GM12878 (cell line): Measurements from ENCODE around the gene PKM. TPM values are rescaled to one million over a fixed set of nuclear protein-coding genes. Genes with fewer than 3 reads are reported as not detected.

ENCODE experiments used
- ASH2L ChIP-seq: fragments of 300-600, 200-600 bp; sonication (generic); IDR thresholded peaks from 2 replicates; pipeline ENCODE4 v1.6.1; 2017; ENCODE audit warnings: low read depth, mild to moderate bottlenecking, borderline replicate concordance
- CREB1 ChIP-seq: IDR thresholded peaks from 2 replicates; pipeline ENCODE4 v1.6.1; 2012; ENCODE audit warnings: low read depth, mild to moderate bottlenecking, inconsistent platforms
- CTCF ChIP-seq, 3 experiments: IDR thresholded peaks in 2 of 3; conservative IDR thresholded peaks in 1 of 3; 2 replicates each; pipeline ENCODE4 v1.5.1; 2011; ENCODE audit warnings: low read depth in 3 of 3, low read length in 3 of 3, mild to moderate bottlenecking in 3 of 3, control low read depth in 2 of 3, moderate library complexity in 2 of 3, inconsistent platforms in 1 of 3, mixed read lengths in 1 of 3; ENCODE audit not compliant: control insufficient read depth in 2 of 3, insufficient read depth in 1 of 3; ENCODE audit errors: extremely low read depth in 1 of 3
- EGR1 ChIP-seq, 2 experiments: IDR thresholded peaks; 1 replicate in 1 of 2; 2 replicates in 1 of 2; pipeline ENCODE4 v1.6.1; 2011 to 2012; ENCODE audit warnings: low read depth in 2 of 2, low read length in 2 of 2, borderline replicate concordance in 1 of 2, mild to moderate bottlenecking in 1 of 2, moderate library complexity in 1 of 2
- ETV6 ChIP-seq, 2 experiments: fragments of 450-650 bp in 1 of 2; IDR thresholded peaks in 1 of 2; conservative IDR thresholded peaks in 1 of 2; 2 replicates each; pipeline ENCODE4 v1.6.1; 2014; ENCODE audit warnings: antibody characterized with exemption in 1 of 2, borderline replicate concordance in 1 of 2, low read depth in 1 of 2, mild to moderate bottlenecking in 1 of 2, moderate library complexity in 1 of 2
- IKZF1 ChIP-seq: fragments of 450-650 bp; conservative IDR thresholded peaks from 2 replicates; pipeline ENCODE4 v1.6.1; 2017; ENCODE audit warnings: antibody characterized with exemption, mild to moderate bottlenecking
- IRF4 ChIP-seq: IDR thresholded peaks from 2 replicates; pipeline ENCODE4 v1.6.1; 2011; ENCODE audit warnings: low read depth, low read length
- MLLT1 ChIP-seq: fragments of 450-650 bp; IDR thresholded peaks from 2 replicates; pipeline ENCODE4 v1.6.1; 2016; ENCODE audit warnings: mild to moderate bottlenecking
- RAD21 ChIP-seq: IDR thresholded peaks from 2 replicates; pipeline ENCODE4 v1.6.1; 2011; ENCODE audit warnings: mild to moderate bottlenecking, low read depth, low read length, moderate library complexity; ENCODE audit not compliant: insufficient read depth
- polyA plus RNA-seq, 11 experiments: library from polyadenylated mRNA; depleted of rRNA in 4 of 11; unstranded in 6 of 11; stranded (reverse) in 5 of 11; fragments of >200 nt; fragmentation: Nextera tagmentation in 4 of 11; fragmentation: Illumina TruSeq in 1 of 11; extraction: Ambion mirVana in 4 of 11; extraction: Trizol in 1 of 11; gene quantifications; 1 replicate in 1 of 11; 2 replicates in 10 of 11; pipeline versions ENCODE4 v1.2.1 to v1.2.3, GENCODE V29; 2011 to 2016; ENCODE audit warnings: inconsistent platforms in 2 of 11, missing spikeins in 2 of 11, low read depth in 1 of 11
- total RNA-seq, 4 experiments: library from RNA; depleted of rRNA in 3 of 4; stranded (reverse); fragments of >200 nt in 3 of 4; fragmentation: Illumina TruSeq in 1 of 4; extraction: Trizol in 1 of 4; gene quantifications; 2 replicates each; pipeline versions ENCODE4 v1.2.1 to v1.2.3, GENCODE V29; 2013 to 2021

PKM gene
- total and polyA plus RNA-seq, 10 of the 15 experiments (the other 5 are each of a cell fraction or from before 2014, with no cell fraction given), result 491 to 2,011 (median 1,433) TPM

GRCh38 chr15:72155635-72156616 is 75.1 kb downstream of the PKM start (continued):
- TF ChIP-seq IRF4, result peak; percentile 37; the same call in 1 of the 2 replicates
- TF ChIP-seq IKZF1, result peak; percentile 36; the same call in 1 of the 2 replicates
- TF ChIP-seq EGR1 (IDR thresholded peaks at IDR 0.05; ENCODE audit: borderline replicate concordance in 1 of 2, low read depth in 2 of 2, low read length in 2 of 2), result 0 out of 3 replicates have a peak, but pooled peaks of 1 of the 2 experiments have one; percentile 20
- 0 out of 2 replicates have a peak, but pooled peaks have one; percentile 35 for TF ChIP-seq CREB1
- TF ChIP-seq MLLT1, result 0 out of 2 replicates have a peak, but pooled peaks have one; percentile 29
- TF ChIP-seq RAD21, result peak; percentile 99
- TF ChIP-seq ASH2L, result no peak
- 0 out of 4 replicates have a peak, but pooled peaks of 1 of the 2 experiments have one; percentile 20 for TF ChIP-seq ETV6 (conservative IDR thresholded peaks at IDR 0.05 in 1 of 2, IDR thresholded peaks at IDR 0.05 in 1 of 2; ENCODE audit: borderline replicate concordance in 1 of 2, low read depth in 1 of 2)
- peak; percentile 88 to 96 (median 94) for TF ChIP-seq CTCF (IDR thresholded peaks at IDR 0.05 in 2 of 3, conservative IDR thresholded peaks at IDR 0.05 in 1 of 3; ENCODE audit: control insufficient read depth in 2 of 3, extremely low read depth in 1 of 3, insufficient read depth in 1 of 3, low read depth in 3 of 3, low read length in 3 of 3)
